ENCODE data around the gene PDE9A.

- no peak for TF ChIP-seq POLR2AphosphoS5 (IDR thresholded peaks at IDR 0.05)
- TF ChIP-seq POLR2A (IDR thresholded peaks at IDR 0.05) = no peak
- TF ChIP-seq CTCF (IDR thresholded peaks at IDR 0.05 in 8 of 11, conservative IDR thresholded peaks at IDR 0.05 in 3 of 11) = no peak
Measured at GRCh38 chr21:42616446-42616845, 37.0 kb upstream of the PDE9A start.

Measured in spleen (tissue), 7 donors.